Tibial nerve (tissue), 4 donors: ENCODE measurements around the gene IL1RN.

Experiments used
- CTCF ChIP-seq, 5 experiments: fragments of 200-600 bp in 3 of 5; fragments of 450-650 bp in 2 of 5; sonication (generic) in 3 of 5; IDR thresholded peaks; one replicate each; pipeline ENCODE4 v1.5.1; 2016 to 2019; ENCODE audit warnings: antibody characterized with exemption in 5 of 5, mild to moderate bottlenecking in 3 of 5, moderate library complexity in 2 of 5
- EP300 ChIP-seq, 2 donors: sonication (generic); formaldehyde crosslinking; IDR thresholded peaks; one replicate each; pipeline ENCODE4 v1.6.1; 2017; ENCODE audit warnings: antibody characterized with exemption in 2 of 2, mild to moderate bottlenecking in 1 of 2
- POLR2A ChIP-seq, 2 donors: fragments of 450-650 bp; IDR thresholded peaks; one replicate each; pipeline ENCODE4 v1.6.1; 2017; ENCODE audit warnings: antibody characterized with exemption in 2 of 2, mild to moderate bottlenecking in 2 of 2, moderate library complexity in 2 of 2

DNA sequence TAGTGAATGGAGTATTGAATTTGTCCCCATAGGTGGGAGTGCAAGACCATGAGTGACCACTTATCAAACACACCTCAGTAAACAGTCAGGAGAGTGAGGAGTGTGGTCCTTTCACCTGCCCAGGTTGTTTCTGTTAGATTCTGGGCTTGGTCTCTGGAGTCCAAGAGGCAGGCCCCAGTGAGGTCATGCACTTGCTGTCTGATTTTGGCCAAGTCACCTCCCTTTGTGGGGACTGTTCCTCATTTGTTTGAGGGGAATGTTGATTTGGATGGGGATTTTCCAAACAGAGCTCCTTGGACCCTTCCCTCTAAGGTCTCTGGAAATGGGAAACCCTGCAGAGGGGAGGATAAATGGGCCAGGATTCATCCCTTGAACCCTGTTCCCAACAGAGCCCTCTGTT, 7.3 kb downstream of the IL1RN start:
- no peak for TF ChIP-seq EP300 (IDR thresholded peaks at IDR 0.05)
- TF ChIP-seq CTCF (IDR thresholded peaks at IDR 0.05) = no peak
- no peak for TF ChIP-seq POLR2A (IDR thresholded peaks at IDR 0.05)
